ENCODE measurements around the gene IP6K1.
"Not testable (repeated sequence)": the region's sequence is repeated elsewhere in the genome, so short reads cannot be mapped to it uniquely, and the experiment has no call there.

The IP6K1 gene

DNA sequence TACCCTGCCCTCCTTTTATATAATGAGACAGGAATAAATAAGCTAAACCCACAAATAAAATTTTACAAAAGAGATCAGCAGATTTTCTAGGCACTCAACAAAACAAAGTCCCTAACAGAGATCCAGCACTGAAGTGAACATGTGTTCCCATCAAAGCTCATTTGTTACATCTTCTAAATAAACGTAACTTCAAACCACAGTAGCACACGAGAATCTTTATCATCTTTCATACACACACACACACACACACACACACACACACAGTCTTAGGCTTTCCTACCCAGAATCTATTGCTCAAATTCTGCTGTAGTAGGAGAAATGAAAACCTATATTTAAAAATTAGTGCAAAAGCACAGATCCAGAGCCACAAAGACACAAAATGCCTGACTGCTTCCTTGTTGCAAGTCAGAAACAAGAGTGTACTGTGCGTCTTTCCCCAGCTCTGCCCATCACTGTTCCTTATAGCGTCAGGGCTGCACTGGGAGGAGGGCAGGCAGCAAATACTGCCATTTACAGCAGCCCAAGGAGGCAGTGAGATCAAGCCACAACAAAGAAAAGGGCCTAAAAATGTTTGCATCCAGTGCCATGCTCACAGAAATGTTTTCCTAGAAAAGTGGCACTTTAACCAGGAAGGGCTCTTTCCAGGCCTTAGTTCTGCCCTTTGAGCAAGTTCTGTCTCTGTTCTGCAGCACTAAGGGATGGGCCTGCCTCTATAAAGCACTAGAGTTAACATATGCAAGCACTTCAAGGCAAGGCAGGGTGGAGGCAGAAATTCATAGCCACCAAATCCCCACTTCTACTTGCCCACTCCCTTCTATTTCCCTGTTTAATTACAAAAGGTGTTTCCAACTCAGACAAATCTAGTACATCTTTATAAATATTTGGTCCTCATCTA lies 6.0 kb downstream of the IP6K1 start:
- H3K4me2 ChIP-seq (ENCODE audit: low read depth, low read length, poor library complexity, severe bottlenecking): peak overlapping the region; percentile 63
- no peak overlapping the region for H2AFZ ChIP-seq (ENCODE audit: low read length)
- H4K20me1 ChIP-seq (ENCODE audit: insufficient read depth, low read length, poor library complexity, severe bottlenecking): no peaks in the 10 kb centered on the region
- peaks cover 33% of the 10 kb centered on the region for H3K4me1 ChIP-seq (ENCODE audit: insufficient read depth, low read length, poor library complexity, severe bottlenecking)
- H3K27me3 ChIP-seq (ENCODE audit: insufficient read depth, low read length, poor library complexity, severe bottlenecking): no peaks in the 10 kb centered on the region
- TF ChIP-seq, protein P1, sequence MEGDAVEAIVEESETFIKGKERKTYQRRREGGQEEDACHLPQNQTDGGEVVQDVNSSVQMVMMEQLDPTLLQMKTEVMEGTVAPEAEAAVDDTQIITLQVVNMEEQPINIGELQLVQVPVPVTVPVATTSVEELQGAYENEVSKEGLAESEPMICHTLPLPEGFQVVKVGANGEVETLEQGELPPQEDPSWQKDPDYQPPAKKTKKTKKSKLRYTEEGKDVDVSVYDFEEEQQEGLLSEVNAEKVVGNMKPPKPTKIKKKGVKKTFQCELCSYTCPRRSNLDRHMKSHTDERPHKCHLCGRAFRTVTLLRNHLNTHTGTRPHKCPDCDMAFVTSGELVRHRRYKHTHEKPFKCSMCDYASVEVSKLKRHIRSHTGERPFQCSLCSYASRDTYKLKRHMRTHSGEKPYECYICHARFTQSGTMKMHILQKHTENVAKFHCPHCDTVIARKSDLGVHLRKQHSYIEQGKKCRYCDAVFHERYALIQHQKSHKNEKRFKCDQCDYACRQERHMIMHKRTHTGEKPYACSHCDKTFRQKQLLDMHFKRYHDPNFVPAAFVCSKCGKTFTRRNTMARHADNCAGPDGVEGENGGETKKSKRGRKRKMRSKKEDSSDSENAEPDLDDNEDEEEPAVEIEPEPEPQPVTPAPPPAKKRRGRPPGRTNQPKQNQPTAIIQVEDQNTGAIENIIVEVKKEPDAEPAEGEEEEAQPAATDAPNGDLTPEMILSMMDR (conservative IDR thresholded peaks at IDR 0.05; ENCODE audit: low read length): no peak
- peak overlapping the region; percentile 50 for H3K4me3 ChIP-seq (ENCODE audit: low read length, poor library complexity, severe bottlenecking)
- H3K9me3 ChIP-seq (ENCODE audit: insufficient read depth, low read depth, low read length): no peaks in the 10 kb centered on the region
- H3K79me2 ChIP-seq (ENCODE audit: insufficient read depth, low read length): peaks cover 75% of the 10 kb centered on the region
- no peaks in the 10 kb centered on the region for H3K36me3 ChIP-seq (ENCODE audit: insufficient read depth, low read length)
- peak overlapping the region; percentile 38 for H3K9ac ChIP-seq (ENCODE audit: low read depth, low read length, poor library complexity, severe bottlenecking)
- no peaks in the 10 kb centered on the region for H3K9me2 ChIP-seq (replicated peaks; ENCODE audit: low read depth, low read length)
- H3F3A ChIP-seq (ENCODE audit: low read depth): no peaks in the 10 kb centered on the region

DNA sequence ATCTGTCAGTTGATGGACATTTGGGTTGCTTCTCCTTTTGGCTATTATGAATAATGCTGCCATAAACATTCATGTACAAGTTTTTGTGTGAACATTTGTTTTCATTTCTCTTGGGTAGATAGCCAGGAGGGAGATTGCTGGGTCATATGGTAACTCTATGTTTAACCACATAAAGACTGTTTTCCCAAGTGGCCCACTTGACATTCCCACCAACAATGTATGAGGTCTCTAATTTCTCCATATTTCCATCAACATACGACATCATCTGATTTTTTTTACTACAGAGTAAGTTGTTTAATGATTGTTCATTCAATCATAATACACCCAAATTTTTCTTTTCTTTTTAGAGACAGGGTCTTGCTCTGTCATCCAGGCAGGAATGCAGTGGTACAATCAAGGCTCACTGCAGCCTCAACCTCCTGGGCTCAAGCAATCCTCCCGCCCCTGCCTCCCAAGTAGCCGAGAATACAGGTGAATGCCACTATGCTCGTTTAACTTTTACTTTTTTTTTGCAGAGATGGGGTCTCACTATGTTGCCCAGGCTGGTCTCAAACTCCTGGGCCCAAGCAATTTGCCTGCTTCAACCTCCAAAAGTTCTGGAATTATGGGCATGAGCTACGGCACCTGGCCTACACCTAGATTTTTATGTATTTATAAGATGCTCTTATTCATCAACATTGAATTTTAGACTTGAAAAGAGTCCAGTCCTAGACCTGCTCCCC lies 6.8 kb downstream of the IP6K1 start:
- peak overlapping the region; percentile 63 for H3K4me2 ChIP-seq (ENCODE audit: low read depth, low read length, poor library complexity, severe bottlenecking)
- H3K4me1 ChIP-seq (ENCODE audit: insufficient read depth, low read length, poor library complexity, severe bottlenecking): peaks cover 25% of the 10 kb centered on the region
- no peaks in the 10 kb centered on the region for H4K20me1 ChIP-seq (ENCODE audit: insufficient read depth, low read length, poor library complexity, severe bottlenecking)
- no peaks in the 10 kb centered on the region for H3K9me3 ChIP-seq (ENCODE audit: insufficient read depth, low read depth, low read length)
- H3K27me3 ChIP-seq (ENCODE audit: insufficient read depth, low read length, poor library complexity, severe bottlenecking): no peaks in the 10 kb centered on the region
- H3K9ac ChIP-seq (ENCODE audit: low read depth, low read length, poor library complexity, severe bottlenecking): no peak overlapping the region
- no peak overlapping the region for H3K4me3 ChIP-seq (ENCODE audit: low read length, poor library complexity, severe bottlenecking)
- no peaks in the 10 kb centered on the region for H3K9me2 ChIP-seq (replicated peaks; ENCODE audit: low read depth, low read length)
- no peak for TF ChIP-seq EZH2phosphoT487 (IDR thresholded peaks at IDR 0.05; ENCODE audit: borderline replicate concordance)
- TF ChIP-seq, protein P1 (conservative IDR thresholded peaks at IDR 0.05; ENCODE audit: low read length): no peak
- H3K36me3 ChIP-seq (ENCODE audit: insufficient read depth, low read length): no peaks in the 10 kb centered on the region
- 0 out of 2 replicates have a peak, but pooled peaks cover 3% of the 10 kb centered on the region for H3F3A ChIP-seq (ENCODE audit: low read depth)
- H2AFZ ChIP-seq (ENCODE audit: low read length): no peak overlapping the region
- H3K79me2 ChIP-seq (ENCODE audit: insufficient read depth, low read length): peaks cover 73% of the 10 kb centered on the region

DNA sequence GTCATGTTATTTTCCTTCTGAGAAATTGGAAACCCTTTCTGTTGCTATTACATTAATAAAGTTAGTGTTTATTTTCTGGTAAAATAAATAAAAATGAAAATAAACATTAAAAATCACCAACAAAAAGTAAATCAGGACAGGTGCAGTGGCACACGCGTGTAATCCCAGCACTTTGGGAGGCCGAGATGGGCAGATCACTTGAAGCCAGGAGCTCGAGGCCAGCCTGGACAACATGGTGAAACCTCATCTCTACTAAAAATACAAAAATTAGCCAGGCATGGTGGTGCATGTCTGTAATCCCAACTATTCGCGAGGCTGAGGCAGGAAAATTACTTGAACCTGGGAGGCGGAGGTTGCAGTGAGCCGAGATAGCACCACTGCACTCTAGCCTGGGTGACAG lies 10.2 kb downstream of the IP6K1 start:
- not testable (repeated sequence) for H3K9ac ChIP-seq (ENCODE audit: low read depth, low read length, poor library complexity, severe bottlenecking); H3K4me2 ChIP-seq (ENCODE audit: low read depth, low read length, poor library complexity, severe bottlenecking); H3K9me3 ChIP-seq (ENCODE audit: insufficient read depth, low read depth, low read length); H3K36me3 ChIP-seq (ENCODE audit: insufficient read depth, low read length); H4K20me1 ChIP-seq (ENCODE audit: insufficient read depth, low read length, poor library complexity, severe bottlenecking); H2AFZ ChIP-seq (ENCODE audit: low read length); H3F3A ChIP-seq (ENCODE audit: low read depth); H3K9me2 ChIP-seq (replicated peaks; ENCODE audit: low read depth, low read length); H3K4me3 ChIP-seq (ENCODE audit: low read length, poor library complexity, severe bottlenecking); H3K27me3 ChIP-seq (ENCODE audit: insufficient read depth, low read length, poor library complexity, severe bottlenecking)
- peaks cover 20% of the 10 kb centered on the region for H3K4me1 ChIP-seq (ENCODE audit: insufficient read depth, low read length, poor library complexity, severe bottlenecking)
- H3K79me2 ChIP-seq (ENCODE audit: insufficient read depth, low read length): peaks cover 67% of the 10 kb centered on the region

Data from Loucy (cell line).